Upper lobe of right lung (tissue), 1 donor: ENCODE measurements around the gene DEFB108B. TPM values are rescaled to one million over a fixed set of nuclear protein-coding genes. Genes with fewer than 3 reads are reported as not detected.
"Not testable (repeated sequence)": the region's sequence is repeated elsewhere in the genome, so short reads cannot be mapped to it uniquely, and the experiment has no call there.

Source experiments
- ATAC-seq: fragments of 200-7000 bp; cut with Tn5 transposase; one replicate; pipeline ENCODE4 v1.9.1; 2020; ENCODE audit warnings: mild to moderate bottlenecking, moderate library complexity
- DNase-seq: peaks from one replicate; pipeline ENCODE4 v3.0.0-alpha.2; 2020
- H3K27ac ChIP-seq: fragments of 200-600 bp; one replicate; pipeline ENCODE4 v1.8.0; 2022
- H3K27me3 ChIP-seq: fragments of 200-600 bp; one replicate; pipeline ENCODE4 v1.8.0; 2022; ENCODE audit warnings: mild to moderate bottlenecking
- H3K36me3 ChIP-seq: fragments of 200-600 bp; one replicate; pipeline ENCODE4 v1.8.0; 2022
- H3K4me1 ChIP-seq: fragments of 200-600 bp; one replicate; pipeline ENCODE4 v1.8.0; 2022
- H3K4me3 ChIP-seq: fragments of 200-600 bp; one replicate; pipeline ENCODE4 v1.8.0; 2022; ENCODE audit warnings: mild to moderate bottlenecking
- H3K9me3 ChIP-seq: fragments of 200-600 bp; one replicate; pipeline ENCODE4 v1.8.0; 2022
- intact Hi-C: fragments of 100-400 bp; cut with DNase I; formaldehyde crosslinking; loops from one replicate; pipeline ENCODE4 v1.11.0; 2022
- total RNA-seq: library from RNA; stranded (reverse); fragmentation: NEBNext Ultra II Directional; extraction: Animal tissue kit (Norgen Biotek cat#: 25700); gene quantifications from one replicate; pipeline ENCODE4 v1.2.1, GENCODE V29; 2021
- TF ChIP-seq, protein P1 (sequence below): fragments of 200-600 bp; IDR thresholded peaks from one replicate; pipeline ENCODE4 v1.8.0; 2022; ENCODE audit warnings: antibody characterized with exemption
- donor health status: DM: no; HTN: yes; CAD: no; lungs with severe emphysema.

Gene DEFB108B
- total RNA-seq, 1 donor from 2014 or later, result not detected

DNA sequence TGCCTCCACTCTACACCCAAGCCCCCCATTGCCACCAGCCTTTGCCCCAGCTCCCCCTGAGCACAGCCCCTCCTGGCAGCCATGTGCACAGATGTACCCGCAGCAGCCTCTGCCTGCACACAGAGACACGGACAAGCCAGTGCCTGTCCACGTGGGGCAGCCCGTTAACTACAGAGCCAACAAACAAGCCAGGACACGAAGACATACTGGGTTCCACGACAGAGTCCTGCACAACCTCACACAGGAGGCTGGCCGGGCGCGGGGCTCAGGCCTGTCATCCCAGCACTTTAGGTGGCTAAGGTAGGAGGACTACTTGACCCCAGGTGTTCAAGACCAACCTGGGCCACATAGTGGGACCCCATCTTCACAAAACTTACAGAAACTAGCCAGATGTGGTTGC is 36.2 kb upstream of the DEFB108B start:
- H3K27me3 ChIP-seq, H3K4me3 ChIP-seq, ATAC-seq, H3K9me3 ChIP-seq, H3K36me3 ChIP-seq, H3K4me1 ChIP-seq, H3K27ac ChIP-seq, intact Hi-C loops: not testable (repeated sequence)
- DNase-seq, result peak; percentile 45

DNA sequence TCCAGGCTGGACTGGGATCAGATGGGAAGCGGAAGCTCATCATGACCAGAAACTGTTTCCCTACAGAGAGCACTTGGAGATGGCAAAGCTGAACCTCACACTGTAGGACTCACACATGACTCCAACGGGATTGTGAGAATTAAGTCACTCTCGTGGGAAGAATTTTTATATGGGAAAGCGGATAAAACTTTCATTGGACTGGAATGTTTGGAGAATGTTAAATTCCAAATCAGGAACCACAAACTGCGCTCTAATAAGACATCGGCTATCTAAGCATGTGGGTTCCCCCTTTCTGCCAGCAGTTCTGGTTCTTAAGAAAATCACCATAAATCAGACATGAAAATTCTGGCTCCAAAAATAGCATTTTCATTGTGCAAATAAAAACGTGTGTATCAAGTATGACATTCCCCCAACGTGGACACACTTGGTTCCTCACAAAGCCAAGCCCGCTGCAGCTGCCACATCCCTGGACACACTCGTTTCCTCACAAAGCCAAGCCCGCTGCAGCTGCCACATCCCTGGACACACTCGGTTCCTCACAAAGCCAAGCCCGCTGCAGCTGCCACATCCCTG is 33.4 kb upstream of the DEFB108B start:
- intact Hi-C loops, ATAC-seq: not testable (repeated sequence)

DNA sequence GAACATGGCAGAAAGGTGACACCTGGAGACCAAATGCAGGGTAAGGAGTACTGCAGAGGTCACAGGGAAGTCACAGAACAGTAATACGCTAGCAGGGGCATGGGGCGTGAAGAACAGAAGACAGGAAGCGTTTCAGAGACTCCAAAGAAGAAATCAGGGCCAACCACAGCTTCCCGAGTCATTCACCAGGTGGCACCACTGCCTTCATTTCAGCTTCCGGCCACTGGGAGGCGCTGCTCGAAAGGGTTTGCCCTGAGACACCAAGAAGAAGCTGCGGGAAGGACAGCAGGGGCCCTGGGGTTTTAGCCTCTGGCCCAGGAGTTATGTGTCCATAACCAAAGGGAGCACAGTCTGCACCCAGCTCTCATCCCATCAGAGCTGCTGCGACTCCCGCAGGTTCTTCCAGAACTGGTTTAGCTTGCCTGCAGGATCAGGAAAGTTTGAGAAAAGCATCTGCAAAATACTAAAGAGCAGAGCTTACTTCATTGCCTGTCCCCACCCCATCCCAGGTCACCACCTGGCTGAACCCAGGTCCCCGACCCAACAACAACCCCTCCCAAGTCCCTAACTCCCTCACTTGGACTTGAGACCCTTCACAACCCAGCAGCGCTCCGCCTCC is 32.6 kb upstream of the DEFB108B start:
- TF ChIP-seq, protein P1, sequence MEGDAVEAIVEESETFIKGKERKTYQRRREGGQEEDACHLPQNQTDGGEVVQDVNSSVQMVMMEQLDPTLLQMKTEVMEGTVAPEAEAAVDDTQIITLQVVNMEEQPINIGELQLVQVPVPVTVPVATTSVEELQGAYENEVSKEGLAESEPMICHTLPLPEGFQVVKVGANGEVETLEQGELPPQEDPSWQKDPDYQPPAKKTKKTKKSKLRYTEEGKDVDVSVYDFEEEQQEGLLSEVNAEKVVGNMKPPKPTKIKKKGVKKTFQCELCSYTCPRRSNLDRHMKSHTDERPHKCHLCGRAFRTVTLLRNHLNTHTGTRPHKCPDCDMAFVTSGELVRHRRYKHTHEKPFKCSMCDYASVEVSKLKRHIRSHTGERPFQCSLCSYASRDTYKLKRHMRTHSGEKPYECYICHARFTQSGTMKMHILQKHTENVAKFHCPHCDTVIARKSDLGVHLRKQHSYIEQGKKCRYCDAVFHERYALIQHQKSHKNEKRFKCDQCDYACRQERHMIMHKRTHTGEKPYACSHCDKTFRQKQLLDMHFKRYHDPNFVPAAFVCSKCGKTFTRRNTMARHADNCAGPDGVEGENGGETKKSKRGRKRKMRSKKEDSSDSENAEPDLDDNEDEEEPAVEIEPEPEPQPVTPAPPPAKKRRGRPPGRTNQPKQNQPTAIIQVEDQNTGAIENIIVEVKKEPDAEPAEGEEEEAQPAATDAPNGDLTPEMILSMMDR, result peak; percentile 72
- intact Hi-C loops, H3K27me3 ChIP-seq, H3K4me1 ChIP-seq, H3K4me3 ChIP-seq, H3K9me3 ChIP-seq, H3K36me3 ChIP-seq, ATAC-seq, H3K27ac ChIP-seq: not testable (repeated sequence)
- DNase-seq, result peak; percentile 89

More for the DNA sequence above, 33.4 kb upstream of the DEFB108B start:
- H3K27ac ChIP-seq, H3K4me3 ChIP-seq, H3K4me1 ChIP-seq, H3K36me3 ChIP-seq, H3K9me3 ChIP-seq, H3K27me3 ChIP-seq, DNase-seq: not testable (repeated sequence)

DNA sequence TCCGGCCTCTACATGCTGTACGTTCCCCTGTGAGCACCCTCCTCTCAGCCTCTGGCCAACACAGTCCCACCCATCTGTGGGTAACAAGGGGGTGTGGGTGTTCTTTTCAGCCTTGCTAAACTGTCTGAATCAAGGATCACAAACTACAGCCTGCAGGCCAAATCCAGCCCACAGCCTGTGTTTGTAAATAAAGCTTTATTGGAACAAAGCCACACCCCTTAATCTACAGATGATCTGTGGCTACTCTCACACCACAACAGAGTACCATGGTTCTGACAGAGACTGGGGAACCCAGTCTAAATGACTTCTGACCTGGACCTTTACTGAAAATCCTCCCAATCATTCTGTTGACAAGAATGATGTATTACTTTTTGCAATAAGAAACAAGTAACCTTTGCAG is 32.0 kb upstream of the DEFB108B start:
- H3K27me3 ChIP-seq, intact Hi-C loops, H3K36me3 ChIP-seq, DNase-seq, H3K27ac ChIP-seq, H3K4me3 ChIP-seq, ATAC-seq, H3K4me1 ChIP-seq, H3K9me3 ChIP-seq: not testable (repeated sequence)

DNA sequence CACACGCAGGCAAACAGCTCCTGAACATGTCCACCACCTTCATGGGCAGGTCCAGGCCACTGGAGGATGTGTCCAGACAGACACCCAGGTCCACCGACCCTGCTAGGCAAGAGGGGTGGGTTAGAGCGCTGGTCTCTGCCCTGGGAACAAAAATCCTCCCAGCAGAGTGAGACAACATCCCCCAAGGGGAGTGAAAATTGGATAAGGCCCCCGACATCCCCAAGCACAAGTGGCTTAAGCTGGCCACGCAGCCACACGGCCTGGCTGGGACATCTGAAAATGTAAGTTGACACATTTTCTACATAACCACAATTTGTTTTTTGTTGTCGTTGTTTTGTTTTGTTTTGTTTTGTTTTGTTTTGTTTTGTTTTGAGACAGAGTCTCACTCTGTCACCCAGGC is 30.1 kb upstream of the DEFB108B start:
- H3K4me3 ChIP-seq, ATAC-seq, DNase-seq, H3K36me3 ChIP-seq, H3K27me3 ChIP-seq, H3K4me1 ChIP-seq, H3K9me3 ChIP-seq, intact Hi-C loops, H3K27ac ChIP-seq: not testable (repeated sequence)

DNA sequence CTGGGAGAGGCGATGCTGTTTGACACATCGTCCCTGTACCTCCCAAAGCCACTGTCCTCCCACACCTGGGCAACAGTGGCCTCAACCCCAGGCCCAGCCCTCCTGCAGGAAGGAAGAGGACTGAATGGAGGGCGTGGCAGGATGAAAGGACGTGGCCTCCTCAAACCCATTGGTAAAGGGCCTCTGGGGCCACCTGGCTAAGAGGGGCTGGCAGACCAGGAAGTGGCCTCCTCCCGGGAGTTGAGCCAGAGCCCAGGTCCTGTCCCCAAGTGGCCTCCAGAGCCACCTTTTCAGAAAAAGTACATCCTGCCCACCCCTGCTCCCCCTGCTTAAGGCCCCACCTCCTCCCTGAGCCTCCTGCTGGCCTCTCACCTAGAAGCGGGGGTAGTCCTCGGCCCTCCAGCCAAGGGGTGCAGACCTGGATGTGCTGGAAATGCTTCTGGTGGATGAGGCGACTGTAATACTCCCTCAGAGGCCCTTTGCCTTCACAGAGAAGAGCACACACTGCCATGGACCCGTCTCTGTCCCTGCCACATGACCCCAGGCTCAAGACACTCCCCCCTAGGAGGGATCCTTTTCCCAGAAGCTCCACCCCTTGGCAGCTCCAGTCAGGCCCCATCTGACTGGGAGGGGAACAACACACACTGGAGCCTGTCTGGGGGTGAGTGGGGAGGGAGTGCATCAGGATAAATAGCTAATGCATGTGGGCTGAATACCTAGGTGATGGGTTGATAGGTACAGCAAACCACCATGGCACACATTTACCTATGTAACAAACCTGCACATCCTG is 28.6 kb upstream of the DEFB108B start:
- H3K27me3 ChIP-seq, intact Hi-C loops, ATAC-seq, H3K4me3 ChIP-seq, H3K36me3 ChIP-seq, H3K4me1 ChIP-seq, H3K27ac ChIP-seq, H3K9me3 ChIP-seq, DNase-seq: not testable (repeated sequence)

DNA sequence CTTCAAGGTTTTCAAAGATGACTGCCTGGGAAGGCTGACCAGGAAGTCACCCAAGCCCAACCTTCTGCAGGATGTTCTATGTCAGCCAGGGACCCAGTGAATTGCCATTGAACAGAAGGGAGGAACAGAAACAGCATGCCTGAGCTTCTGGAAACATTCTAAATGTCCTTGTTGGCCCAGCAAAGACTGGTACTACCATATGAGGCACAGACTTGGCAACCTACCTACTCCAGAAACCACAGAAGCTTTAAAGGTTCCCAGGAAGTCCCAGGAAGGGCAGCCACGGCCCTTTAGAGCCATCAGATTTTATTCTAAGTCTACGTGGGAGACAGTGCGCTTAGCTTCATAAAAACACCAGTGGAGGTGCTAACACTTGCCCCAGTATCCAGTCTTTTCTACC is 20.5 kb upstream of the DEFB108B start:
- H3K4me3 ChIP-seq, H3K27me3 ChIP-seq, H3K4me1 ChIP-seq, intact Hi-C loops, H3K36me3 ChIP-seq, H3K9me3 ChIP-seq, H3K27ac ChIP-seq, ATAC-seq: not testable (repeated sequence)
- DNase-seq, result peak; percentile 41

DNA sequence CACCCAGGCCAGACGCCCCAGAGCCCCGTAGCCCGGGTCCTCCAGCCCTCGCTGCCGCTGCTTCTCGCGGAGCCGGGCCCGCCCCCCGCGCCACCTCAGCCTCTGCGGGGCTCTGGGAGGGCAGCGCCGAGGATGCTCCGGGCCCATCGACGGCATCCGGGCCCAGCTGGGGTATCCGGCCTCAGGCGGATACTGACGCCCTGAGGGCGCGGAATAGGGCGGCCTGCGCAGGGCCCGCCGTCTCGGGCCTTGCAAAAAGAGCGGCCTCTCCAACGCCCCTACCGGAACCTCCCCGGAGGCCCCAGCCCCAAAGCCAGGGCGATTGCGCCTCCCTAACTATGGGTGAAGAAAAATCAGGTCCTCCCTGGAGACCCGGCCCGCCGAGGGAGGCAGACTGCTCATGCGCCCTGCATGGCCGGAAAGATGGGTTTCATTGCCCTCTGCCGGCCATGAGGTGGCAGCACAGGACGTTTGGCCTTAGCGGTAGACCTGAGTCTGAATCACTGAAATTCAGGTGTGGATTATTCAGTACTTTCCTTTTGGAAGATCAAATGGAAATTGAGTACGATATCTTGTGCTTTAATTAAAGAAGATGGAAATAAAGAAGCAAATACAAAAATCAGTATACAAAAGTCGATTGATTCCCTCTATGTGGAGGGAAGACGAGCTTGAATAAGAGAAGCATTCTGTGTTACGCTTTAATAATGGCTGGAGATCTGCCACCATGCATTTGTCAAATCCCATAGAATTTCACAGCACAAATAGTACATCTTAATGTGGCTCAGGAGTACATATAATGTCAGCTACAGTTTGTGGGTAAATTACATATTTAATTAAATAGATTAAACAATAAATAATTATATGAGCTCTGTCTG is 19.3 kb upstream of the DEFB108B start:
- H3K4me1 ChIP-seq, H3K36me3 ChIP-seq, H3K9me3 ChIP-seq, intact Hi-C loops, H3K27me3 ChIP-seq: not testable (repeated sequence)
- H3K4me3 ChIP-seq, result peak overlapping the region; percentile 57
- DNase-seq, result peak; percentile 91
- ATAC-seq, result peak; percentile 62
- TF ChIP-seq, protein P1, result peak; percentile 84
- peak overlapping the region; percentile 65 for H3K27ac ChIP-seq

DNA sequence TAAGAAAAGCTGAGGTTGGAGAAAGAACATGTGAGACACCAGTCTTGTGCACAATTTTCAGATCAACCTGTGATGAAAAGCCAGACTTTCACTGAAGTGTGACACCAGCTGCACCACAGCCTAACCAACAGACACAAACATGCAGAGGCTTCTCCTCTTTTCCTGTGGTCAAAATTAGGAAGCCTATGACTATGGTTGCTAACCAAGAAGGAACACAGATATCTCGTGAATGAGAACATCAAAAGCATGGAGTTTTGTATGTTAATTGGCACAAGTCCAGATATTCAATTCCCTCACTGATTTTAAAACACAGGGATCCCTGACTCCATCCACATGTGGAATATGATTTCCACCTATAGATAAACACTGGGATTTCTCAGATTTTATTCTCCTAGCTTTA is 11.5 kb upstream of the DEFB108B start:
- H3K9me3 ChIP-seq, H3K36me3 ChIP-seq, H3K4me3 ChIP-seq, intact Hi-C loops, H3K27ac ChIP-seq, H3K4me1 ChIP-seq, ATAC-seq, H3K27me3 ChIP-seq, DNase-seq: not testable (repeated sequence)

DNA sequence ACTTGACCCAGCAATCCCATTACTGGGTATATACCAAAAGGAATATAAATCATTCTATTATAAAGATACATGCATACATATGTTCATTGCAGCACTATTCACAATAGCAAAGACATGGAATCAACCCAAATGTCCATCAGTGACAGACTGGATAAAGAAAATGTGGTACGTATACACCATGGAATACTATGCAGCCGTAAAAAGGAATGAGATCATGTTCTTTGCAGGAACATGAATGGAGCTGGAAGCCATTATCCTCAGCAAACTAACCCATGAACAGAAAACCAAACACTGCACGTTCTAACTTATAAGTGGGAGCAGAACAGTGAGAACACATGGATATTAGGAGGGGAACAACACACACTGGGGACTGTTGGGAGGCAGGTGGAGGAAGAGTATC is 3.8 kb upstream of the DEFB108B start:
- H3K4me1 ChIP-seq, H3K36me3 ChIP-seq, H3K9me3 ChIP-seq, H3K4me3 ChIP-seq, H3K27ac ChIP-seq, intact Hi-C loops, H3K27me3 ChIP-seq, DNase-seq, ATAC-seq: not testable (repeated sequence)

DNA sequence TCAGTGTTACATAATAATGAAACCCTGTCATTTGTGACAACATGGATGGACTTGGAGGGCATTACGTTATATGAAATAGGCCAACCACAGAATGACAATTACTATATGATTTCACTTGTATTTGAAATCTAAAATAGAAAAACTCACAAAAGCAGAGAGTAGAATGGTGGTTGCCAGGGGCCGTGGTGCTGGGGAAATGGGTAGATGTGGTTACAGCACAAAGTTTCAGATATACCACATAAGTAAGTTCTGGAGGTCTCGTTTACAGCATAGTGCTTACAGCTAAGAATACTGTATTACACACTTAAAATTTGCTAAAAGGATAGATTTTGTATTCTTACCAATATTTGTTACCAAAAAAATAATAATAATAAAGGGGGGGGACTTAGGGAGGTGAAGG is 3.3 kb upstream of the DEFB108B start:
- DNase-seq, H3K36me3 ChIP-seq, H3K4me3 ChIP-seq, H3K9me3 ChIP-seq, H3K27ac ChIP-seq, intact Hi-C loops, H3K27me3 ChIP-seq, H3K4me1 ChIP-seq, ATAC-seq: not testable (repeated sequence)
